H9 (cell line): ENCODE results near the gene CCDC170. TPM values are rescaled to one million over a fixed set of nuclear protein-coding genes. Genes with fewer than 3 reads are reported as not detected.

Experiments
- DNase-seq: peaks from one replicate; pipeline ENCODE4 v3.0.0-alpha.2; 2017
- H2AFZ ChIP-seq: one replicate; pipeline ENCODE4 v1.6.1; 2013; ENCODE audit warnings: mild to moderate bottlenecking, low read length, control low read depth, moderate library complexity
- H2AK5ac ChIP-seq: 2 replicates; pipeline ENCODE4 v1.6.1; 2013; ENCODE audit warnings: low read length, control low read depth, mixed read lengths; ENCODE audit not compliant: insufficient read length
- H2BK120ac ChIP-seq: one replicate; pipeline ENCODE4 v1.6.1; 2013; ENCODE audit warnings: low read depth, mild to moderate bottlenecking, low read length, control low read depth, inconsistent platforms; ENCODE audit not compliant: poor library complexity, severe bottlenecking
- H2BK12ac ChIP-seq: 2 replicates; pipeline ENCODE4 v1.6.1; 2013; ENCODE audit warnings: low read length, control low read depth, mixed read lengths, low read depth; ENCODE audit not compliant: insufficient read length
- H2BK15ac ChIP-seq: 2 replicates; pipeline ENCODE4 v1.6.1; 2013; ENCODE audit warnings: low read depth, low read length, control low read depth
- H2BK20ac ChIP-seq: one replicate; pipeline ENCODE4 v1.6.1; 2013; ENCODE audit warnings: low read depth, mild to moderate bottlenecking, low read length, control low read depth, inconsistent platforms; ENCODE audit not compliant: poor library complexity, severe bottlenecking
- H2BK5ac ChIP-seq: 2 replicates; pipeline ENCODE4 v1.6.1; 2013; ENCODE audit warnings: low read length, control low read depth, mixed read lengths; ENCODE audit not compliant: insufficient read length
- H3K14ac ChIP-seq: 2 replicates; pipeline ENCODE4 v1.6.1; 2013; ENCODE audit warnings: low read length, control low read depth; ENCODE audit not compliant: insufficient read depth
- H3K18ac ChIP-seq: 2 replicates; pipeline ENCODE4 v1.6.1; 2013; ENCODE audit warnings: low read depth, mild to moderate bottlenecking, mixed read lengths, low read length, control low read depth; ENCODE audit not compliant: insufficient read length
- H3K23ac ChIP-seq: 2 replicates; pipeline ENCODE4 v1.6.1; 2013; ENCODE audit warnings: low read length, control low read depth, mixed read lengths, low read depth; ENCODE audit not compliant: insufficient read length
- H3K23me2 ChIP-seq: 2 replicates; pipeline ENCODE4 v1.6.1; 2013; ENCODE audit warnings: low read depth, mild to moderate bottlenecking, mixed read lengths, low read length, control low read depth; ENCODE audit not compliant: insufficient read length, poor library complexity, severe bottlenecking
- H3K27ac ChIP-seq: 2 replicates; pipeline ENCODE4 v1.5.1; 2013; ENCODE audit warnings: low read length, control low read depth, mixed read lengths, low read depth; ENCODE audit not compliant: insufficient read length
- H3K27me3 ChIP-seq: 2 replicates; pipeline ENCODE4 v1.6.1; 2013; ENCODE audit warnings: low read length, control low read depth, inconsistent platforms; ENCODE audit not compliant: insufficient read depth
- H3K4ac ChIP-seq: 2 replicates; pipeline ENCODE4 v1.6.1; 2013; ENCODE audit warnings: low read depth, mild to moderate bottlenecking, control low read depth, inconsistent platforms, low read length, moderate library complexity
- H3K4me1 ChIP-seq: 2 replicates; pipeline ENCODE4 v1.6.1; 2013; ENCODE audit warnings: low read length, control low read depth, inconsistent platforms; ENCODE audit not compliant: insufficient read depth
- H3K4me2 ChIP-seq: 2 replicates; pipeline ENCODE4 v1.6.1; 2013; ENCODE audit warnings: low read length, control low read depth, mixed read lengths; ENCODE audit not compliant: insufficient read length, insufficient read depth
- H3K56ac ChIP-seq: 2 replicates; pipeline ENCODE4 v1.6.1; 2013; ENCODE audit warnings: low read depth, mild to moderate bottlenecking, mixed read lengths, low read length, control low read depth; ENCODE audit not compliant: insufficient read length
- H3K79me1 ChIP-seq: 2 replicates; pipeline ENCODE4 v1.6.1; 2013; ENCODE audit warnings: low read depth, mild to moderate bottlenecking, moderate library complexity, low read length, control low read depth, inconsistent platforms; ENCODE audit not compliant: insufficient read depth, poor library complexity, severe bottlenecking
- H3K79me2 ChIP-seq: 2 replicates; pipeline ENCODE4 v1.6.1; 2013; ENCODE audit warnings: low read length, control low read depth, inconsistent platforms; ENCODE audit not compliant: insufficient read depth
- H3K9ac ChIP-seq: 2 replicates; pipeline ENCODE4 v1.6.1; 2013; ENCODE audit warnings: low read length, control low read depth, mixed read lengths; ENCODE audit not compliant: insufficient read length; ENCODE audit errors: extremely low read depth
- H3K9me3 ChIP-seq: one replicate; pipeline ENCODE4 v1.6.1; 2013; ENCODE audit warnings: low read depth, low read length, inconsistent platforms; ENCODE audit not compliant: control insufficient read depth
- H3T11ph ChIP-seq: one replicate; pipeline ENCODE4 v1.6.1; 2013; ENCODE audit warnings: mild to moderate bottlenecking, low read length, control low read depth, inconsistent platforms
- H4K20me1 ChIP-seq: one replicate; pipeline ENCODE4 v1.6.1; 2013; ENCODE audit not compliant: control insufficient read depth, insufficient read length, insufficient read depth
- H4K5ac ChIP-seq: 2 replicates; pipeline ENCODE4 v1.6.1; 2013; ENCODE audit warnings: low read depth, mild to moderate bottlenecking, mixed read lengths, low read length, control low read depth; ENCODE audit not compliant: insufficient read length
- H4K8ac ChIP-seq: replicated peaks from 2 replicates; pipeline ENCODE4 v1.6.1; 2013; ENCODE audit warnings: low read length, control low read depth, mixed read lengths, low read depth; ENCODE audit not compliant: insufficient read length
- H4K91ac ChIP-seq: 2 replicates; pipeline ENCODE4 v1.6.1; 2013; ENCODE audit warnings: low read depth, mild to moderate bottlenecking, moderate library complexity, mixed read lengths, low read length, control low read depth; ENCODE audit not compliant: insufficient read length
- H3K27ac Mint-ChIP-seq, 3 experiments: 2 replicates in 2 of 3; 3 replicates in 1 of 3; pipeline ENCODE4 v1.8.0; 2020 to 2021; ENCODE audit warnings: mixed read lengths in 3 of 3, mild to moderate bottlenecking in 1 of 3, moderate library complexity in 1 of 3
- H3K27me3 Mint-ChIP-seq: 2 replicates; pipeline ENCODE4 v1.8.0; 2021; ENCODE audit warnings: low read depth, mild to moderate bottlenecking, moderate library complexity, mixed read lengths
- H3K36me3 Mint-ChIP-seq, 3 experiments: 2 replicates in 2 of 3; 3 replicates in 1 of 3; pipeline ENCODE4 v1.8.0; 2020 to 2021; ENCODE audit warnings: low read depth in 3 of 3, mixed read lengths in 3 of 3; ENCODE audit not compliant: insufficient read depth in 1 of 3
- H3K4me1 Mint-ChIP-seq, 2 experiments: 2 replicates each; pipeline ENCODE4 v1.8.0; 2020; ENCODE audit warnings: mixed read lengths in 2 of 2
- H3K4me3 Mint-ChIP-seq, 2 experiments: 2 replicates in 1 of 2; 3 replicates in 1 of 2; pipeline ENCODE4 v1.8.0; 2020 to 2021; ENCODE audit warnings: mild to moderate bottlenecking in 2 of 2, mixed read lengths in 2 of 2, moderate library complexity in 1 of 2
- H3K9me3 Mint-ChIP-seq, 2 experiments: 2 replicates in 1 of 2; 3 replicates in 1 of 2; pipeline ENCODE4 v1.8.0; 2020; ENCODE audit warnings: mild to moderate bottlenecking in 2 of 2, mixed read lengths in 2 of 2, moderate library complexity in 1 of 2
- WGBS: extraction: QIAGEN DNeasy Blood & Tissue Kit; methylation state at CpG from one replicate; pipeline ENCODE4 v1.1.7; 2013; ENCODE audit warnings: missing lambda C conversion rate, low lambda C conversion rate, mixed read lengths; ENCODE audit not compliant: insufficient read length; ENCODE audit errors: extremely low coverage; 5-methylcytosine and 5-hydroxymethylcytosine counted together
- total RNA-seq: library from RNA; stranded (reverse); gene quantifications from 2 replicates; pipeline ENCODE4 v1.2.1, GENCODE V29; 2021
- TF ChIP-seq, protein P1 (sequence below): fragments of 200-600 bp; sonication (generic); conservative IDR thresholded peaks from 3 replicates; pipeline ENCODE4 v1.8.0; 2021; ENCODE audit warnings: antibody characterized with exemption, mild to moderate bottlenecking

Gene CCDC170
- total RNA-seq, 1 experiment from 2014 or later, result 0.07 TPM

- Histone ChIP-seq H3K27me3 (no peaks in the 10 kb centered on the region), H2BK15ac (no peak overlapping the region), H2BK12ac (no peak overlapping the region), H3K14ac (no peak overlapping the region), H2BK5ac (no peak overlapping the region), H4K91ac (no peak overlapping the region), H3K27ac (no peak overlapping the region), H3K4me1 (no peaks in the 10 kb centered on the region), H3K79me1 (no peaks in the 10 kb centered on the region), H3K9ac (no peak overlapping the region), H3T11ph (no peak overlapping the region), H2AK5ac (no peak overlapping the region), H3K79me2 (no peaks in the 10 kb centered on the region), H2BK20ac (no peak overlapping the region), H3K18ac (peak overlapping the region; percentile 2), H3K56ac (no peak overlapping the region), H4K8ac (no peak overlapping the region), H3K9me3 (no peaks in the 10 kb centered on the region), H4K5ac (peak overlapping the region; percentile 65), H3K4ac (no peak overlapping the region), H4K20me1 (no peaks in the 10 kb centered on the region), H3K23ac (no peak overlapping the region), H3K23me2 (no peaks in the 10 kb centered on the region), H2AFZ (no peak overlapping the region), H3K4me2 (no peak overlapping the region), H2BK120ac (peak overlapping the region; percentile 48)
- DNase-seq, result peak; percentile 76
- Mint-ChIP-seq H3K9me3 (no peaks in the 10 kb centered on the region), H3K4me3 (peak overlapping the region in 1 of 2 experiments; percentile 29; a peak in 1 of 5 replicates), H3K27me3 (no peaks in the 10 kb centered on the region; the same call in 1 of the 2 replicates), H3K27ac (peak overlapping the region in 2 of 3 experiments; percentile 88 to 92; a peak in 4 of 7 replicates), H3K4me1 (peaks cover 10 to 11% of the 10 kb centered on the region in 2 experiments), H3K36me3 (no peaks in the 10 kb centered on the region)
- TF ChIP-seq, protein P1, sequence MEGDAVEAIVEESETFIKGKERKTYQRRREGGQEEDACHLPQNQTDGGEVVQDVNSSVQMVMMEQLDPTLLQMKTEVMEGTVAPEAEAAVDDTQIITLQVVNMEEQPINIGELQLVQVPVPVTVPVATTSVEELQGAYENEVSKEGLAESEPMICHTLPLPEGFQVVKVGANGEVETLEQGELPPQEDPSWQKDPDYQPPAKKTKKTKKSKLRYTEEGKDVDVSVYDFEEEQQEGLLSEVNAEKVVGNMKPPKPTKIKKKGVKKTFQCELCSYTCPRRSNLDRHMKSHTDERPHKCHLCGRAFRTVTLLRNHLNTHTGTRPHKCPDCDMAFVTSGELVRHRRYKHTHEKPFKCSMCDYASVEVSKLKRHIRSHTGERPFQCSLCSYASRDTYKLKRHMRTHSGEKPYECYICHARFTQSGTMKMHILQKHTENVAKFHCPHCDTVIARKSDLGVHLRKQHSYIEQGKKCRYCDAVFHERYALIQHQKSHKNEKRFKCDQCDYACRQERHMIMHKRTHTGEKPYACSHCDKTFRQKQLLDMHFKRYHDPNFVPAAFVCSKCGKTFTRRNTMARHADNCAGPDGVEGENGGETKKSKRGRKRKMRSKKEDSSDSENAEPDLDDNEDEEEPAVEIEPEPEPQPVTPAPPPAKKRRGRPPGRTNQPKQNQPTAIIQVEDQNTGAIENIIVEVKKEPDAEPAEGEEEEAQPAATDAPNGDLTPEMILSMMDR, result peak; percentile 89
- WGBS, result no CpG with 5 or more reads among the region's 16 CpGs
These were observed 17.9 kb upstream of the CCDC170 start for GRCh38 chr6:151475653-151476523.
